NK-92 (cell line): ENCODE measurements around the gene MIA3.
A peak's percentile ranks its signal among the peaks of the same experiment; 100 is the strongest.
"Not testable (repeated sequence)": the region's sequence is repeated elsewhere in the genome, so short reads cannot be mapped to it uniquely, and the experiment has no call there.

Experiments
- DNase-seq: peaks from one replicate; lab custom pipeline; 2025; ENCODE audit not compliant: unreplicated experiment; lab: John Stamatoyannopoulos, UW

The MIA3 gene

GRCh38 chr1:222618001-222618879, at the start of gene MIA3:
TSS of gene MIA3 (plus strand) at chr1:222618097. CDS start at chr1:222618111, 14 bp downstream.
- DNase-seq, result no peak

- no peak for DNase-seq
Measured at GRCh38 chr1:222570837-222571236, 47.1 kb upstream of the MIA3 start.

DNA sequence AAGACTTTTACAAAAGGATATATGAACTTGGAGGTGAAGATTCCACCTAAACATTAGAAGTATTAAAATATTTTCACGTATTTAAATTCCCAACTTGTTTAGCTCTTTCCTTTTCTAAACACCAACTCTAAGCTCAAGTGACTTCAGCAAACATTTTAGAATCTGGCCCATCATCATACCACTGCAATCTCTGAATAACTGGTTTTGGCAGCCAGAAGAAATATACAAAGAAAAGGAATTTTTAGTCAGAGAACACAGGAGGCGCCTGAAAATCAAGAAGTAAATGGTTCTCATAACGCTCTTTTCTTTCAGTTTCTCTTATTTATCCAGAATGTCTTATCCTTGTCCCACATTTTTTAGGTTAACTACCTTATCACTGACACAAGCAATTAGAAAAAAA, 38.6 kb upstream of the MIA3 start:
- DNase-seq, result no peak

DNA sequence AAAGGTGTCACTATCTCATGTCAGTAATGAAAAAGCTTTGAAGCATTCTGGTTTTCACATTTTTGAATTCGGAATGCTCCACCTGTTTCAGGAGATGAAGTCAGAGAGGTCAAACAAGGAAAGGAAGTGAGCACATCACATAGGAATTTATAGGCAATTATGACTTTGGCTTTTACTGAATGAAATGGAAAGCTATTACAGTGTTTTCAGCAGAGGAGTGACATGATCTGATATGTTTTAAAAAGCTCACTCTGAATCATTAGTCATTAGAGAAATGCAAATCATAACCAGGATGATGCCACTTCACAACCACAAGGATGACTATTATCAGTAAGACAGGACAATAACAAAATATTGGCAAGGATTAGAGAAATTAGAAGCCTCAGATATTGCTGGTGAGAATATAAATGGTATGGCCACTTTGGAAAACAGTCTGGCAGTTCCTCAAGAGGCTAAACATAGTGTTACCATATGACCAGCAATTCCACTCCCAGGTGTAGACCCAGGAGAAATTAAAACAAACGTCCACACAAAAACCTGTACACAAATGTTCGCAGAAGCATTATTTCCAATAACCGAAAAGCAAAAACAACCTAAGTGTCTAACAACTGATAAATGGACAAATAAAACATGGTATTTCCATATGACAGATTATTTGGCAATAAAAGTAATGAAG, 35.7 kb upstream of the MIA3 start:
- no peak for DNase-seq

DNA sequence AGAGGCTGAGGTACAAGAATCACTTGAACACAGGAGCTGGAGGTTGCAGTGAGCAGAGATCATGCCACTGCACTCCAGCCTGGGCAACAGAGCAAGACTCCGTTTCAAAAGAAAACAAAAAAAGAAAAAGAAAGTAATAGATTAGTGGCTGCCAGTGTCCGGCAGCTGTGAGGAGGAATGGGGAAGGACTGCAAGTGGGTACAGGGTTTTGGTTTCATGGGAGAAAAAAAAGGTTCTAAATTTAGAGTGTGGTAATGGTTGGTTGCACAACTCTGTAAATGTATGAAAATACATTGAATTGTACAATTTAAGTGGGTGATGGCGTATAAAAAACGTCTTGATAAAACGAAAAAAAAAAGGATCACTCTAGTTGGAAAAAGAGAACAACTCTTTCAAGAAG, 34.8 kb upstream of the MIA3 start:
- DNase-seq, result no peak

DNA sequence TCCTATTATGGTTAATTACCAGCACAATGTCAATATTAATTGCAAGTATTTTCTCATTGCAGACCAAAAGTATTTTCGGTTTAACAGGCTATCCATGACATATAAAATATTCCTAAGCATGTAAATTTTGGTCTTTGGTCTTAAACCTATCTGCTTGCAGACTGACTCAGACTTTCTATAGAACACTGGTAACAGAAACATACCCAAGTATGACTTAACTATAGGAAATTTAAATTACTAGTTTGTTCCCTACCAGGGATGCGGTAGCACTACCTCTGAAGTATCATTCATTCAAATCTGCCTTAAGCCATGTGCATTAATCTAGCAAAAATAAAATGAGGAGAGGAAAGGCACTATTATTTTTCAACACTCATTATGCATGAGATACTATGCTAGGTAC, 31.1 kb upstream of the MIA3 start:
- no peak for DNase-seq

- DNase-seq, result no peak
Measured at GRCh38 chr1:222588135-222588534, 29.8 kb upstream of the MIA3 start.

- peak; percentile 34 for DNase-seq
Measured at GRCh38 chr1:222589462-222590302, 28.2 kb upstream of the MIA3 start, which contains the start of gene TAF1A. TSS of gene TAF1A (minus strand) at chr1:222589933.

GRCh38 chr1:222592171-222592570, 25.7 kb upstream of the MIA3 start:
- DNase-seq, result no peak

DNA sequence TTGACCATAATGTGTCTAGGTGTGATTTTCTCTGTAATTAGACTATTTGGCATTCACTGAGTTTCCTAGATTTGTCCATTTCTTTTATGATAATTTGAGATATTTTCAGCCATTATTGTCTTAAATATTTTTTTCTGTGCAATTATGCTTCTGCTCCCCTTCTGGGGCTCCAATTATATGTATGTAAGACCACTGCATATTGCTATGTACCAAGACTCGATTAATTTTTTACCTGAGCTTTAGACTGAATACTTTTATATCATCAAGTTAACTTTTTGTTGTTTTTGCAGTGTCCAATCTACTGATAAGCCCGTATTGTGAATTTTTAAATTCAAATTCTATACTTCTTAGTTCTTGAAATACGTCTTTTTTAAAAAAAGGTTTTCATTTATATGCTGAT, 23.1 kb upstream of the MIA3 start:
- DNase-seq, result no peak

GRCh38 chr1:222596696-222597095, 21.2 kb upstream of the MIA3 start:
- no peak for DNase-seq

DNA sequence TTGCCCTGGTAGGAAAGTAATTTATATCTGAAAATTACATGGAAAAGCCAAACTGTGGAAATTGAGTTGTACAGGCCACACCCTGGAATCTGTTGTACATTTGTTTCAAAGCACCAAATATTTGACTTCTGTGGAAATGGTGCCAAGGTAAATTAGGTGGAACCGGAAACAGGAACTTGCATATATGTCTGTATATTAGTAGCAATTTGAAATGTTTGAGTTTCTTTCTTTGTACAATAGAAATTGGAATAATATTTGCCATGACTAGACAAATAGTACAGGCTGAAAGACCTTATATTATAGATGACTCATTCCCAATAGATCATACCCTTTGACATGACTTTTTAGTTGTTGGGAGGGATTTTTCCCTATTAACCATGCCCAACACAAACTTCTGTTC, 17.6 kb upstream of the MIA3 start:
- DNase-seq, result no peak

GRCh38 chr1:222601257-222601656, 16.6 kb upstream of the MIA3 start:
- no peak for DNase-seq

- DNase-seq, result no peak
Measured at GRCh38 chr1:222606757-222607156, 11.1 kb upstream of the MIA3 start.

- DNase-seq, result not testable (repeated sequence)
Measured at GRCh38 chr1:222609111-222609510, 8.8 kb upstream of the MIA3 start.

- DNase-seq, result no peak
Measured at GRCh38 chr1:222610728-222611127, 7.2 kb upstream of the MIA3 start.

GRCh38 chr1:222613627-222614026, 4.3 kb upstream of the MIA3 start:
- no peak for DNase-seq

DNA sequence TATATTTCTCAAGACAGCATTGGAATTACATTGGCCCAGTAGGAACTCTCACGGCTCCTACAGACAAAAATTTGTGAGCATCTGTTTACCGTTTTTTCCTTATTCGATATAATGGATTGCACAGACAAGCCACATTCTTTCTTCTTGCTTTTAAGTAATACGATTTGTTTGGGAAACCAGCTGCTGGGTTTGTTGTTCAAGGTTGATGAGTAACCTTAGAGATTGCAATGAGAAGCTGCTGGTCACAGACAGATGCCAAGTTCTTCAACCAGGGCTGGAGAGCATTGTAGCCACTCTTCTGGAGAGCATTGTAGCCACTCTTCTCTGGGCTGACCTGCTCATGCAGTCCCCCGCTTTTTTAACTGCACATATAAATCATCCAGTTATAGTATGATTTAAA, 1.4 kb upstream of the MIA3 start:
- no peak for DNase-seq

DNA sequence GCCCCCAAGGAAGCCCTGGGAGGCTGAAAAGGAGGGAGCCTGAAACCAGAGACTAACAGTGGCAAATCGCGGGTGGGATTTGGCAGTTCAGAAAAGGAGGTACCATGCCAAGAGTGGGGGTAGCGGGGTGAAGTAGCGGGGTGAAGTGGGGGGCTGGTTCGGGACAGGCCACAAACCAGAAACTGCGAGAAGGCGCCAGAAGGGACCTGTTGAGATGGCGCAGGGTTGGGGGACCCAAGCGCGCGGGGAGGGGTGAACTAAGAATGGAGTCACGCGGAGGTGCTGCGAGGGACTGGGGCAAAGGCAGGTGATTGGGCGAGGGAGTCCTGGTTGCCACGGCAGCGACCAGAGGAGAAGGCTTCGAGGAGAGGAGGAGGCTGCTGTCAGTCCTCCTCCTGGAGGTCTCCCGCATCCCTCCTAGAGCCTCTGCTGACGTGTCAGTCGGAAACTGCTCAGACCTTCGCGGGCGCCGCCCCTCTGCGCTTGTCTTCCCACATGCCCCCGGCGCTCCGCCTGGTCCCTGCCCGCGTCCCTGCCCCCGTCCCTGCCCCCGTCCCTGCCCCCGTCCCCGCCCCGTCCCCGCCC, 438 bp upstream of the MIA3 start:
- peak; percentile 53 for DNase-seq

DNA sequence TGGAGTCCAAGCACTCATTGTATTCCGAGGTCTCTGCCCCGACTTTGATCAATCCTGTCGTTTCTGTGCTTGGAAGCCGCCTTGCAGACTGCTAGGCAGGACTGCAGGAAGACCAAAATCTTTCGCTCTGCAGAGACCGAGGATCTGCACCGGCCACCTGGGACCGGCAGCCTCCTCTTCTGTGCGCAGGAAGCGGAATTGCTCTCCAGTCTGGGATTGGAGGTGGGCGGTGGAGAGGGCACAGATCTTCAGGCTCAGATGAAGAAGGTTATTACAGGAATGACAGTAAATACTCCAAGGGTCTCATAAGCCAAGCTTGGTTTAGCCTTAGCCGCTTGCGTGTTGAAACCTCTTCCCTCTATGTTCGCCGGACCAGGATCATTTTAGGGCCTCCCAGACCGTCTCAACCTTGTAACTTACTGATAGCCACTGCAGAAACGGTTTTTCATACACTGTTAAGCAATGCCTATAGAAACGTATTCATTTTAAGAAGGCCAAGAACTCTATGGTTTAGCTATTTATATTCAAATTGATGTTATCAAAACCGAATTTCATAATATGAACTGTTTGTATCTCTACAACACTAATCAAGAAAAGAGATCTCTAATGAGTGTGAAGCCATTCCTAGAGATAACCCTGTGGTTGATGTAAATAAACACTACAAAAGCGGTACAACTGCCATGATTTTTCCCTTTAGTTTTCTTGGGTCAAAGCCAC, 1.1 kb downstream of the MIA3 start:
- DNase-seq, result no peak
